CD4-positive, alpha-beta memory T cell (primary cell): Measurements from ENCODE around the gene PPA2. TPM values are rescaled to one million over a fixed set of nuclear protein-coding genes. Genes with fewer than 3 reads are reported as not detected.
"Not testable (repeated sequence)": the region's sequence is repeated elsewhere in the genome, so short reads cannot be mapped to it uniquely, and the experiment has no call there.

Source experiments
- CTCF ChIA-PET: fragments of 350-600 bp; sonication (Branson Sonifier 250); formaldehyde crosslinking; loops from one replicate; lab custom pipeline; 2021; ENCODE audit warnings: inconsistent platforms; ENCODE audit not compliant: partially characterized antibody; lab: Charles Lee
- POLR2A ChIA-PET: fragments of 350-600 bp; sonication (Branson Sonifier 250); formaldehyde crosslinking; loops from one replicate; lab custom pipeline; 2021; ENCODE audit not compliant: partially characterized antibody; lab: Charles Lee
- DNase-seq, 5 donors: peaks; one replicate each; pipeline versions ENCODE4 v3.0.0 to v3.0.0-alpha.2; 2020 to 2022; ENCODE audit warnings: mixed read lengths in 1 of 5
- H3K27ac ChIP-seq: one replicate; pipeline ENCODE4 v1.7.0; 2013; ENCODE audit warnings: low read depth, low read length
- H3K27me3 ChIP-seq: 2 replicates; pipeline ENCODE4 v1.7.0; 2013; ENCODE audit warnings: mild to moderate bottlenecking, low read length, moderate library complexity; ENCODE audit not compliant: insufficient read depth
- H3K36me3 ChIP-seq: 2 replicates; pipeline ENCODE4 v1.7.0; 2013; ENCODE audit warnings: mild to moderate bottlenecking, low read length, moderate library complexity; ENCODE audit not compliant: insufficient read depth
- H3K4me1 ChIP-seq: 2 replicates; pipeline ENCODE4 v1.7.0; 2013; ENCODE audit warnings: mild to moderate bottlenecking, low read length, moderate library complexity; ENCODE audit not compliant: insufficient read depth
- H3K4me3 ChIP-seq, 2 donors: one replicate each; pipeline ENCODE4 v1.7.0; 2013; ENCODE audit warnings: low read length in 2 of 2, mild to moderate bottlenecking in 1 of 2
- H3K9me3 ChIP-seq, 2 donors: one replicate each; pipeline ENCODE4 v1.7.0; 2013; ENCODE audit warnings: low read length in 2 of 2, control low read depth in 1 of 2; ENCODE audit not compliant: control insufficient read depth in 1 of 2
- H3K27ac Mint-ChIP-seq, 7 donors: one replicate each; pipeline ENCODE4 v1.8.0; 2020 to 2021; ENCODE audit warnings: mixed read lengths in 7 of 7, mild to moderate bottlenecking in 6 of 7, inconsistent platforms in 3 of 7, moderate library complexity in 3 of 7
- H3K27me3 Mint-ChIP-seq, 2 donors: one replicate each; pipeline ENCODE4 v1.8.0; 2020 to 2021; ENCODE audit warnings: mixed read lengths in 2 of 2
- H3K36me3 Mint-ChIP-seq, 2 donors: one replicate each; pipeline ENCODE4 v1.8.0; 2020 to 2021; ENCODE audit warnings: mixed read lengths in 2 of 2, inconsistent platforms in 1 of 2, mild to moderate bottlenecking in 1 of 2
- H3K4me1 Mint-ChIP-seq, 4 donors: one replicate each; pipeline ENCODE4 v1.8.0; 2020 to 2021; ENCODE audit warnings: mixed read lengths in 4 of 4, mild to moderate bottlenecking in 1 of 4
- H3K4me3 Mint-ChIP-seq, 8 donors: one replicate each; pipeline ENCODE4 v1.8.0; 2020 to 2021; ENCODE audit warnings: mixed read lengths in 8 of 8, mild to moderate bottlenecking in 7 of 8, moderate library complexity in 6 of 8, inconsistent platforms in 3 of 8
- H3K9me3 Mint-ChIP-seq, 8 donors: one replicate each; pipeline ENCODE4 v1.8.0; 2020 to 2021; ENCODE audit warnings: mixed read lengths in 8 of 8, mild to moderate bottlenecking in 5 of 8, inconsistent platforms in 3 of 8, moderate library complexity in 1 of 8
- intact Hi-C: fragments of 100-400 bp; cut with micrococcal nuclease; formaldehyde crosslinking; loops from one replicate; pipeline ENCODE4 v1.15.1; 2023
- polyA plus RNA-seq, 2 donors: library from polyadenylated mRNA; unstranded; fragments of 300-500 nt; fragmentation: Illumina TruSeq; gene quantifications; one replicate each; pipeline ENCODE4 v1.2.3, GENCODE V29; 2021
- total RNA-seq, 2 experiments: library from RNA; stranded (reverse); gene quantifications; one replicate each; pipeline ENCODE4 v1.2.3, GENCODE V29; 2021

The PPA2 gene
- total and polyA plus RNA-seq, 4 experiments from 2014 or later: 56.3 to 160 (median 94.4) TPM

GRCh38 chr4:105471566-105472176 lies 2.2 kb downstream of the PPA2 start:
- CTCF ChIA-PET: interaction anchor here (0.8 to 4.4 kb wide), 12 partner anchors 8 to 565 kb away, joined by 3 to 51 read pairs (median 4); partner anchors contain the start of gene TET2
- POLR2A ChIA-PET: interaction anchor here (0.8 to 1.2 kb wide), 2 partner anchors 324 to 331 kb away, joined by 4 read pairs; partner anchors contain the start of gene TET2
- Histone ChIP-seq H3K4me3 (peak overlapping the region in 1 of 2 donors; percentile 25), H3K27me3 (no peaks in the 10 kb centered on the region), H3K4me1 (peaks cover 35% of the 10 kb centered on the region), H3K9me3 (no peaks in the 10 kb centered on the region), H3K36me3 (peaks cover 3% of the 10 kb centered on the region), H3K27ac (peak overlapping the region; percentile 97)
- H3K27ac Mint-ChIP-seq: peak overlapping the region; percentile 1 to 99 (median 69)
- intact Hi-C loops: loop anchor here (1.0 to 10.0 kb wide), 6 partner anchors 325 to 977 kb away; partner anchors contain the start of genes AIMP1, CXXC4, TBCK and TET2
- H3K4me3 Mint-ChIP-seq: peak overlapping the region; percentile 69 to 99 (median 90)
- H3K4me1 Mint-ChIP-seq: peaks cover 38 to 73% (median 56%) of the 10 kb centered on the region in 4 donors
- H3K36me3 Mint-ChIP-seq: peaks cover 10 to 29% of the 10 kb centered on the region in 2 donors
- peaks cover 0 to 2% of the 10 kb centered on the region in 2 donors for H3K27me3 Mint-ChIP-seq
- peak; percentile 68 to 78 (median 73) for DNase-seq
- peaks cover 0 to 2% (median 0%) of the 10 kb centered on the region in 8 donors for H3K9me3 Mint-ChIP-seq

GRCh38 chr4:105470766-105471165 lies 3.1 kb downstream of the PPA2 start:
- H3K4me1 Mint-ChIP-seq: peaks cover 41 to 76% (median 62%) of the 10 kb centered on the region in 4 donors
- H3K36me3 Mint-ChIP-seq: peaks cover 18 to 33% of the 10 kb centered on the region in 2 donors
- peaks cover 0 to 2% (median 0%) of the 10 kb centered on the region in 8 donors for H3K9me3 Mint-ChIP-seq
- peaks cover 0 to 2% of the 10 kb centered on the region in 2 donors for H3K27me3 Mint-ChIP-seq
- no peak overlapping the region for H3K4me3 ChIP-seq
- ChIA-PET CTCF (interaction anchor here (0.9 to 4.4 kb wide), 10 partner anchors 9 to 564 kb away, joined by 3 to 51 read pairs (median 4); partner anchors contain the start of gene TET2), POLR2A (no interaction called here)
- peak overlapping the region in 3 of 7 donors; percentile 35 to 93 (median 69) for H3K27ac Mint-ChIP-seq
- intact Hi-C loops: loop anchor here (1.0 to 10.0 kb wide), 6 partner anchors 324 to 976 kb away; partner anchors contain the start of genes AIMP1, CXXC4, TBCK and TET2
- H3K27me3 ChIP-seq: no peaks in the 10 kb centered on the region
- H3K27ac ChIP-seq: no peak overlapping the region
- H3K4me3 Mint-ChIP-seq: peak overlapping the region in 2 of 8 donors; percentile 10 to 99
- H3K4me1 ChIP-seq: peaks cover 35% of the 10 kb centered on the region
- DNase-seq: no peak
- no peaks in the 10 kb centered on the region for H3K9me3 ChIP-seq
- peaks cover 3% of the 10 kb centered on the region for H3K36me3 ChIP-seq

GRCh38 chr4:105469736-105470135 lies 4.1 kb downstream of the PPA2 start:
- Mint-ChIP-seq H3K4me1 (peaks cover 41 to 83% (median 64%) of the 10 kb centered on the region in 4 donors), H3K27ac (peak overlapping the region in 2 of 7 donors; percentile 3 to 5), H3K4me3 (no peak overlapping the region), H3K27me3 (peaks cover 0 to 2% of the 10 kb centered on the region in 2 donors), H3K36me3 (peaks cover 27 to 43% of the 10 kb centered on the region in 2 donors), H3K9me3 (peaks cover 0 to 2% (median 0%) of the 10 kb centered on the region in 8 donors)
- no peak overlapping the region for H3K4me3 ChIP-seq
- POLR2A ChIA-PET: no interaction called here
- peaks cover 3% of the 10 kb centered on the region for H3K36me3 ChIP-seq
- H3K4me1 ChIP-seq: peaks cover 35% of the 10 kb centered on the region
- DNase-seq: no peak
- H3K27ac ChIP-seq: no peak overlapping the region
- H3K27me3 ChIP-seq: no peaks in the 10 kb centered on the region
- CTCF ChIA-PET: interaction anchor here (4.4 kb wide), 1 partner anchor 327 kb away, joined by 51 read pairs; no protein-coding TSS in a partner anchor
- H3K9me3 ChIP-seq: no peaks in the 10 kb centered on the region
- intact Hi-C loops: loop anchor here (2.0 to 10.0 kb wide), 3 partner anchors 609 to 975 kb away; partner anchors contain the start of genes AIMP1, CXXC4 and TBCK

- no peaks in the 10 kb centered on the region for H3K9me3 ChIP-seq
- peaks cover 45 to 46% of the 10 kb centered on the region in 2 donors for H3K36me3 Mint-ChIP-seq
- H3K4me1 ChIP-seq: peaks cover 17% of the 10 kb centered on the region
- CTCF ChIA-PET: interaction anchor here (1.5 kb wide), 1 partner anchor 16 kb away, joined by 4 read pairs; no protein-coding TSS in a partner anchor
- no peak overlapping the region for H3K27ac Mint-ChIP-seq
- intact Hi-C loops: no loop called here
- H3K4me3 Mint-ChIP-seq: no peak overlapping the region
- H3K27me3 ChIP-seq: no peaks in the 10 kb centered on the region
- peaks cover 37 to 71% (median 52%) of the 10 kb centered on the region in 4 donors for H3K4me1 Mint-ChIP-seq
- H3K27me3 Mint-ChIP-seq: no peaks in the 10 kb centered on the region
- no peak for DNase-seq
- no peak overlapping the region for H3K4me3 ChIP-seq
- H3K27ac ChIP-seq: no peak overlapping the region
- POLR2A ChIA-PET: no interaction called here
- peaks cover 3% of the 10 kb centered on the region for H3K36me3 ChIP-seq
- H3K9me3 Mint-ChIP-seq: peaks cover 0 to 2% (median 0%) of the 10 kb centered on the region in 8 donors
Measured at GRCh38 chr4:105466580-105466979, 7.3 kb downstream of the PPA2 start.

GRCh38 chr4:105464563-105464962 lies 9.3 kb downstream of the PPA2 start:
- peaks cover 45% of the 10 kb centered on the region in 2 donors for H3K36me3 Mint-ChIP-seq
- ChIA-PET POLR2A (interaction anchor here (1.3 kb wide), 1 partner anchor 9 kb away, joined by 7 read pairs; the partner anchor contains the start of gene PPA2), CTCF (interaction anchor here (9.3 kb wide), 1 partner anchor 10 kb away, joined by 55 read pairs; the partner anchor contains the start of gene PPA2)
- H3K27ac ChIP-seq, H3K4me3 Mint-ChIP-seq, H3K27me3 Mint-ChIP-seq, DNase-seq, H3K4me3 ChIP-seq, intact Hi-C loops, H3K9me3 ChIP-seq, H3K36me3 ChIP-seq, H3K4me1 ChIP-seq, H3K27me3 ChIP-seq, H3K9me3 Mint-ChIP-seq: not testable (repeated sequence)
- H3K4me1 Mint-ChIP-seq: peaks cover 29 to 61% (median 41%) of the 10 kb centered on the region in 4 donors
- H3K27ac Mint-ChIP-seq: peak overlapping the region in 1 of 7 donors; percentile 13

- Mint-ChIP-seq H3K27ac (no peak overlapping the region), H3K9me3 (no peaks in the 10 kb centered on the region), H3K36me3 (peaks cover 43 to 50% of the 10 kb centered on the region in 2 donors), H3K4me1 (peaks cover 27 to 55% (median 30%) of the 10 kb centered on the region in 4 donors), H3K27me3 (no peaks in the 10 kb centered on the region), H3K4me3 (no peak overlapping the region)
- Histone ChIP-seq H3K9me3 (no peaks in the 10 kb centered on the region), H3K27ac (no peak overlapping the region), H3K4me3 (no peak overlapping the region), H3K4me1 (no peaks in the 10 kb centered on the region), H3K27me3 (no peaks in the 10 kb centered on the region), H3K36me3 (peaks cover 3% of the 10 kb centered on the region)
- intact Hi-C loops: no loop called here
- no peak for DNase-seq
- ChIA-PET CTCF (interaction anchor here (1.2 to 9.3 kb wide), 2 partner anchors 8 to 12 kb away, joined by 3 to 55 read pairs; partner anchors contain the start of gene PPA2), POLR2A (no interaction called here)
Measured at GRCh38 chr4:105462576-105462975, 11.3 kb downstream of the PPA2 start.
